H1 (cell line): ENCODE results near the gene TMEM51. TPM values are rescaled to one million over a fixed set of nuclear protein-coding genes. Genes with fewer than 3 reads are reported as not detected.

Source experiments
- ASH2L ChIP-seq: fragments of 200-600, 300-600 bp; sonication (generic); IDR thresholded peaks from one replicate; pipeline ENCODE4 v1.7.1; 2017; ENCODE audit warnings: low read length
- BCL11A ChIP-seq, 2 experiments: IDR thresholded peaks; one replicate each; pipeline ENCODE4 v1.6.1; 2011; ENCODE audit warnings: low read depth in 2 of 2, low read length in 2 of 2, mild to moderate bottlenecking in 2 of 2
- CHD7 ChIP-seq: fragments of 300-600 bp; sonication (generic); IDR thresholded peaks from 2 replicates; pipeline ENCODE4 v1.7.1; 2012; ENCODE audit warnings: low read length, moderate library complexity, mild to moderate bottlenecking, inconsistent platforms; ENCODE audit not compliant: insufficient replicate concordance
- CTCF ChIP-seq, 3 experiments: IDR thresholded peaks; 1 replicate in 2 of 3; 2 replicates in 1 of 3; pipeline versions ENCODE4 v1.5.1 to v1.6.1; 2011; ENCODE audit warnings: low read length in 3 of 3, mild to moderate bottlenecking in 3 of 3, inconsistent platforms in 2 of 3, low read depth in 1 of 3, moderate library complexity in 1 of 3; ENCODE audit not compliant: insufficient read depth in 1 of 3; ENCODE audit errors: control extremely low read depth in 1 of 3
- GTF2F1 ChIP-seq: IDR thresholded peaks from 2 replicates; pipeline ENCODE4 v1.6.1; 2012; ENCODE audit warnings: low read depth, low read length, improper control_type of control experiment, borderline replicate concordance
- POLR2A ChIP-seq, 2 experiments: IDR thresholded peaks; 1 replicate in 1 of 2; 2 replicates in 1 of 2; pipeline ENCODE4 v1.6.1; 2011; ENCODE audit warnings: low read depth in 2 of 2, low read length in 2 of 2, mild to moderate bottlenecking in 2 of 2; ENCODE audit errors: control extremely low read depth in 1 of 2
- TEAD4 ChIP-seq: IDR thresholded peaks from 2 replicates; pipeline ENCODE4 v1.6.1; 2012; ENCODE audit warnings: low read depth, low read length, inconsistent platforms, mixed read lengths
- polyA plus RNA-seq, 7 experiments: library from polyadenylated mRNA; depleted of rRNA in 3 of 7; stranded (reverse) in 5 of 7; unstranded in 2 of 7; fragments of >200 nt in 5 of 7; fragments of 200-250 nt in 2 of 7; gene quantifications; 1 replicate in 5 of 7; 2 replicates in 1 of 7; 4 replicates in 1 of 7; pipeline versions ENCODE4 v1.2.1 to v1.2.3, GENCODE V29; 2011 to 2013; ENCODE audit warnings: missing spikeins in 2 of 7, mixed read lengths in 2 of 7
- total RNA-seq: library from RNA; stranded (reverse); fragmentation: NEBNext Ultra II Directional; extraction: Animal tissue kit (Norgen Biotek cat#: 25700); gene quantifications from 2 replicates; pipeline ENCODE4 v1.2.1, GENCODE V29; 2021

Gene TMEM51
- total and polyA plus RNA-seq, 2 of the 8 experiments (the other 6 are each of a cell fraction or from before 2014, with no cell fraction given): 9.9 to 10.7 TPM

GRCh38 chr1:15145327-15145726 is 8.2 kb upstream of the TMEM51 start (continued):
- TF ChIP-seq CTCF (IDR thresholded peaks at IDR 0.05; ENCODE audit: control extremely low read depth in 1 of 3, insufficient read depth in 1 of 3, low read depth in 1 of 3, low read length in 3 of 3): no peak
- TF ChIP-seq GTF2F1: no peak
- no peak for TF ChIP-seq TEAD4
- TF ChIP-seq CHD7: no peak
- no peak for TF ChIP-seq BCL11A (IDR thresholded peaks at IDR 0.05; ENCODE audit: low read depth in 2 of 2, low read length in 2 of 2)
- TF ChIP-seq POLR2A (IDR thresholded peaks at IDR 0.05; ENCODE audit: control extremely low read depth in 1 of 2, low read depth in 2 of 2, low read length in 2 of 2): no peak
- no peak for TF ChIP-seq ASH2L
- TF ChIP-seq, all 59 proteins: peak for 0
